K562 (cell line): ENCODE measurements around the gene SHB. TPM values are rescaled to one million over a fixed set of nuclear protein-coding genes. Genes with fewer than 3 reads are reported as not detected.

Experiments used
- ARID1B ChIP-seq: fragments of 450-650 bp; IDR thresholded peaks from 2 replicates; pipeline ENCODE4 v1.6.1; 2016; ENCODE audit warnings: antibody characterized with exemption, mild to moderate bottlenecking, inconsistent platforms
- CBFA2T2 ChIP-seq: fragments of 450-650 bp; conservative IDR thresholded peaks from 2 replicates; pipeline ENCODE4 v1.6.1; 2017; ENCODE audit warnings: mild to moderate bottlenecking
- CREM ChIP-seq: IDR thresholded peaks from 2 replicates; pipeline ENCODE4 v1.6.1; 2014; ENCODE audit warnings: antibody characterized with exemption, low read depth
- HMG20B ChIP-seq: fragments of 250-450 bp; sonication (Bioruptor Pico); IDR thresholded peaks from 2 replicates; pipeline ENCODE4 v1.5.0; 2021; ENCODE audit warnings: mild to moderate bottlenecking
- NFATC3 ChIP-seq: fragments of 450-650 bp; IDR thresholded peaks from 2 replicates; pipeline ENCODE4 v1.6.1; 2017; ENCODE audit warnings: mild to moderate bottlenecking
- NUFIP1 ChIP-seq: fragments of 450-650 bp; IDR thresholded peaks from 2 replicates; pipeline ENCODE4 v1.6.1; 2018; ENCODE audit not compliant: partially characterized antibody
- POLR2AphosphoS5 ChIP-seq: IDR thresholded peaks from 2 replicates; pipeline ENCODE4 v1.6.1; 2011; ENCODE audit warnings: mild to moderate bottlenecking, low read depth, low read length, moderate library complexity; ENCODE audit not compliant: control insufficient read depth, insufficient read depth
- PTTG1 ChIP-seq: fragments of 450-650 bp; IDR thresholded peaks from 2 replicates; pipeline ENCODE4 v1.6.1; 2016; ENCODE audit warnings: low read depth, mild to moderate bottlenecking, missing genetic modification characterization, missing compliant biosample characterization
- RBM25 ChIP-seq: fragments of 200-400 bp; formaldehyde crosslinking; IDR thresholded peaks from 2 replicates; pipeline ENCODE4 v1.6.1; 2018; ENCODE audit warnings: low read length, low read depth, moderate library complexity; ENCODE audit not compliant: severe bottlenecking
- RUNX1 ChIP-seq: sonication (generic); IDR thresholded peaks from 2 replicates; pipeline ENCODE4 v1.6.1; 2016; ENCODE audit warnings: antibody characterized with exemption, low read depth
- SP1 ChIP-seq: sonication (generic); formaldehyde crosslinking; IDR thresholded peaks from 2 replicates; pipeline ENCODE4 v1.8.1; 2022; ENCODE audit warnings: mild to moderate bottlenecking, missing genetic modification reagents
- ZFX ChIP-seq: sonication (generic); formaldehyde crosslinking; IDR thresholded peaks from 2 replicates; pipeline ENCODE4 v1.8.0; 2022; ENCODE audit warnings: mild to moderate bottlenecking, missing genetic modification reagents, moderate library complexity
- ZNF232 ChIP-seq: sonication (generic); formaldehyde crosslinking; IDR thresholded peaks from 2 replicates; pipeline ENCODE4 v1.8.0; 2022; ENCODE audit warnings: mild to moderate bottlenecking, missing genetic modification reagents
- polyA plus RNA-seq, 8 experiments: library from polyadenylated mRNA; depleted of rRNA in 4 of 8; stranded (reverse) in 5 of 8; unstranded in 3 of 8; fragments of >200 nt; fragmentation: Nextera tagmentation in 2 of 8; fragmentation: Illumina TruSeq in 1 of 8; extraction: Ambion mirVana in 2 of 8; extraction: Trizol in 1 of 8; gene quantifications; 2 replicates each; pipeline versions ENCODE4 v1.2.1 to v1.2.3, GENCODE V29; 2011 to 2014; ENCODE audit warnings: inconsistent platforms in 1 of 8, missing spikeins in 1 of 8
- total RNA-seq, 7 experiments: library from RNA; depleted of rRNA in 6 of 7; stranded (reverse); fragments of >200 nt in 6 of 7; fragmentation: Illumina TruSeq in 2 of 7; extraction: Trizol in 2 of 7; gene quantifications; 2 replicates each; pipeline versions ENCODE4 v1.2.1 to v1.2.3, GENCODE V29; 2011 to 2021; ENCODE audit warnings: low replicate concordance in 1 of 7
- TF ChIP-seq, protein P1 (sequence below): fragments of 250-450 bp; sonication (Bioruptor Pico); IDR thresholded peaks from 2 replicates; pipeline ENCODE4 v1.8.0; 2022; ENCODE audit warnings: moderate library complexity, mild to moderate bottlenecking, inconsistent platforms
- TF ChIP-seq, protein P2 (sequence below): sonication (generic); formaldehyde crosslinking; IDR thresholded peaks from 2 replicates; pipeline ENCODE4 v1.8.0; 2022; ENCODE audit warnings: missing genetic modification reagents, mild to moderate bottlenecking, borderline replicate concordance
- TF ChIP-seq, protein P3 (sequence below): fragments of 250-450 bp; sonication (Bioruptor Pico); IDR thresholded peaks from 2 replicates; pipeline ENCODE4 v1.4.0; 2020; ENCODE audit warnings: mild to moderate bottlenecking, moderate library complexity
- TF ChIP-seq, protein P4 (sequence below): fragments of 450-650 bp; IDR thresholded peaks from 2 replicates; pipeline ENCODE4 v1.6.1; 2014; ENCODE audit warnings: low read depth, mild to moderate bottlenecking, moderate library complexity, borderline replicate concordance
- TF ChIP-seq, protein P5 (sequence below): sonication (generic); formaldehyde crosslinking; IDR thresholded peaks from 2 replicates; pipeline ENCODE4 v1.8.0; 2023; ENCODE audit warnings: mild to moderate bottlenecking, missing genetic modification reagents
- TF ChIP-seq, protein P6 (sequence below), 2 experiments: fragments of 450-650 bp in 1 of 2; sonication (generic) in 1 of 2; formaldehyde crosslinking in 1 of 2; IDR thresholded peaks in 1 of 2; conservative IDR thresholded peaks in 1 of 2; 2 replicates each; pipeline versions ENCODE4 v1.6.1 to v1.8.1; 2016 to 2023; ENCODE audit warnings: mild to moderate bottlenecking in 2 of 2, moderate library complexity in 2 of 2, inconsistent platforms in 1 of 2, missing genetic modification reagents in 1 of 2

The SHB gene
- total and polyA plus RNA-seq, 9 of the 15 experiments (the other 6 are each of a cell fraction or from before 2014, with no cell fraction given): 0.78 to 16.0 (median 5.3) TPM

DNA sequence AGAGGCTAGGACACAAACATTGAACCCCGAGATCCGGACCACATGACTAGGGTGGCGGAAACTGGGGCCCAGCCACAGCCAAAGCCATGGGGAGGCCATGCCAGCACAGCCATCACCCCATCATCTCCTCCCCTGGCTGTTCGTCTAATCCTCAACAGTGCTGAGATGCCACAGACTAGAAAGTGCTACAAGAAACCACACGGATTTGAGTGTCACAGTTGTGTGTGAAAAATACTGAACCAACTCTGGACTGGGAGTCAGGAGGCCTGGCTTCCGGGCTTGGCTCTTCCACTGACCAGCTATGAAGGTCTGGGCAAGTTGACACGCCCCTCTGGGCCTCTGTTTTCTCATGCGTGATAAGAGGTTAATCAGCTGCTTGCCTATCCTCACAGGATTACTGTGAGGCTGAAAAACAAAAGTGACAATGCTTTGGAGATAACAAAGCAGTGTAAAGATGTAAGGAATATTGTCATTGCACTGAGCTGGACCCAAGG, 38.8 kb upstream of the SHB start (continued):
- TF ChIP-seq, protein P1, sequence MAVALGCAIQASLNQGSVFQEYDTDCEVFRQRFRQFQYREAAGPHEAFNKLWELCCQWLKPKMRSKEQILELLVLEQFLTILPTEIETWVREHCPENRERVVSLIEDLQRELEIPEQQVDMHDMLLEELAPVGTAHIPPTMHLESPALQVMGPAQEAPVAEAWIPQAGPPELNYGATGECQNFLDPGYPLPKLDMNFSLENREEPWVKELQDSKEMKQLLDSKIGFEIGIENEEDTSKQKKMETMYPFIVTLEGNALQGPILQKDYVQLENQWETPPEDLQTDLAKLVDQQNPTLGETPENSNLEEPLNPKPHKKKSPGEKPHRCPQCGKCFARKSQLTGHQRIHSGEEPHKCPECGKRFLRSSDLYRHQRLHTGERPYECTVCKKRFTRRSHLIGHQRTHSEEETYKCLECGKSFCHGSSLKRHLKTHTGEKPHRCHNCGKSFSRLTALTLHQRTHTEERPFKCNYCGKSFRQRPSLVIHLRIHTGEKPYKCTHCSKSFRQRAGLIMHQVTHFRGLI (CRISPR knock-in tag): peak; percentile 73; the same call in 1 of the 2 replicates
- TF ChIP-seq, protein P2, sequence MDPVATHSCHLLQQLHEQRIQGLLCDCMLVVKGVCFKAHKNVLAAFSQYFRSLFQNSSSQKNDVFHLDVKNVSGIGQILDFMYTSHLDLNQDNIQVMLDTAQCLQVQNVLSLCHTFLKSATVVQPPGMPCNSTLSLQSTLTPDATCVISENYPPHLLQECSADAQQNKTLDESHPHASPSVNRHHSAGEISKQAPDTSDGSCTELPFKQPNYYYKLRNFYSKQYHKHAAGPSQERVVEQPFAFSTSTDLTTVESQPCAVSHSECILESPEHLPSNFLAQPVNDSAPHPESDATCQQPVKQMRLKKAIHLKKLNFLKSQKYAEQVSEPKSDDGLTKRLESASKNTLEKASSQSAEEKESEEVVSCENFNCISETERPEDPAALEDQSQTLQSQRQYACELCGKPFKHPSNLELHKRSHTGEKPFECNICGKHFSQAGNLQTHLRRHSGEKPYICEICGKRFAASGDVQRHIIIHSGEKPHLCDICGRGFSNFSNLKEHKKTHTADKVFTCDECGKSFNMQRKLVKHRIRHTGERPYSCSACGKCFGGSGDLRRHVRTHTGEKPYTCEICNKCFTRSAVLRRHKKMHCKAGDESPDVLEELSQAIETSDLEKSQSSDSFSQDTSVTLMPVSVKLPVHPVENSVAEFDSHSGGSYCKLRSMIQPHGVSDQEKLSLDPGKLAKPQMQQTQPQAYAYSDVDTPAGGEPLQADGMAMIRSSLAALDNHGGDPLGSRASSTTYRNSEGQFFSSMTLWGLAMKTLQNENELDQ (CRISPR knock-in tag): no peak
- TF ChIP-seq, protein P3, sequence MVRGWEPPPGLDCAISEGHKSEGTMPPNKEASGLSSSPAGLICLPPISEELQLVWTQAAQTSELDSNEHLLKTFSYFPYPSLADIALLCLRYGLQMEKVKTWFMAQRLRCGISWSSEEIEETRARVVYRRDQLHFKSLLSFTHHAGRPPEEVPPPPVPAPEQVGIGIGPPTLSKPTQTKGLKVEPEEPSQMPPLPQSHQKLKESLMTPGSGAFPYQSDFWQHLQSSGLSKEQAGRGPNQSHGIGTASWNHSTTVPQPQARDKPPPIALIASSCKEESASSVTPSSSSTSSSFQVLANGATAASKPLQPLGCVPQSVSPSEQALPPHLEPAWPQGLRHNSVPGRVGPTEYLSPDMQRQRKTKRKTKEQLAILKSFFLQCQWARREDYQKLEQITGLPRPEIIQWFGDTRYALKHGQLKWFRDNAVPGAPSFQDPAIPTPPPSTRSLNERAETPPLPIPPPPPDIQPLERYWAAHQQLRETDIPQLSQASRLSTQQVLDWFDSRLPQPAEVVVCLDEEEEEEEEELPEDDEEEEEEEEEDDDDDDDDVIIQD (CRISPR knock-in tag): 0 out of 2 replicates have a peak, but pooled peaks have one; percentile 37
- TF ChIP-seq SP1 (no peak), ZFX (CRISPR knock-in tag) (peak; percentile 46; the same call in 1 of the 2 replicates), CREM (0 out of 2 replicates have a peak, but pooled peaks have one; percentile 23), ZNF232 (CRISPR knock-in tag) (no peak), PTTG1 (tag) (peak; percentile 37; the same call in 1 of the 2 replicates), NFATC3 (no peak), RBM25 (no peak), POLR2AphosphoS5 (no peak), NUFIP1 (no peak), RUNX1 (no peak), HMG20B (CRISPR knock-in tag) (no peak), CBFA2T2 (peak; percentile 54), ARID1B (peak; percentile 70)
- TF ChIP-seq, protein P4, sequence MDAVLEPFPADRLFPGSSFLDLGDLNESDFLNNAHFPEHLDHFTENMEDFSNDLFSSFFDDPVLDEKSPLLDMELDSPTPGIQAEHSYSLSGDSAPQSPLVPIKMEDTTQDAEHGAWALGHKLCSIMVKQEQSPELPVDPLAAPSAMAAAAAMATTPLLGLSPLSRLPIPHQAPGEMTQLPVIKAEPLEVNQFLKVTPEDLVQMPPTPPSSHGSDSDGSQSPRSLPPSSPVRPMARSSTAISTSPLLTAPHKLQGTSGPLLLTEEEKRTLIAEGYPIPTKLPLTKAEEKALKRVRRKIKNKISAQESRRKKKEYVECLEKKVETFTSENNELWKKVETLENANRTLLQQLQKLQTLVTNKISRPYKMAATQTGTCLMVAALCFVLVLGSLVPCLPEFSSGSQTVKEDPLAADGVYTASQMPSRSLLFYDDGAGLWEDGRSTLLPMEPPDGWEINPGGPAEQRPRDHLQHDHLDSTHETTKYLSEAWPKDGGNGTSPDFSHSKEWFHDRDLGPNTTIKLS: no peak
- TF ChIP-seq, protein P5, sequence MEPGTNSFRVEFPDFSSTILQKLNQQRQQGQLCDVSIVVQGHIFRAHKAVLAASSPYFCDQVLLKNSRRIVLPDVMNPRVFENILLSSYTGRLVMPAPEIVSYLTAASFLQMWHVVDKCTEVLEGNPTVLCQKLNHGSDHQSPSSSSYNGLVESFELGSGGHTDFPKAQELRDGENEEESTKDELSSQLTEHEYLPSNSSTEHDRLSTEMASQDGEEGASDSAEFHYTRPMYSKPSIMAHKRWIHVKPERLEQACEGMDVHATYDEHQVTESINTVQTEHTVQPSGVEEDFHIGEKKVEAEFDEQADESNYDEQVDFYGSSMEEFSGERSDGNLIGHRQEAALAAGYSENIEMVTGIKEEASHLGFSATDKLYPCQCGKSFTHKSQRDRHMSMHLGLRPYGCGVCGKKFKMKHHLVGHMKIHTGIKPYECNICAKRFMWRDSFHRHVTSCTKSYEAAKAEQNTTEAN (CRISPR knock-in tag): no peak
- TF ChIP-seq, protein P6, sequence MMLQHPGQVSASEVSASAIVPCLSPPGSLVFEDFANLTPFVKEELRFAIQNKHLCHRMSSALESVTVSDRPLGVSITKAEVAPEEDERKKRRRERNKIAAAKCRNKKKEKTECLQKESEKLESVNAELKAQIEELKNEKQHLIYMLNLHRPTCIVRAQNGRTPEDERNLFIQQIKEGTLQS (IDR thresholded peaks at IDR 0.05): no peak
- TF ChIP-seq, protein P6 (CRISPR knock-in tag; conservative IDR thresholded peaks at IDR 0.05): no peak
